ENCODE measurements around the gene WDR93. TPM values are rescaled to one million over a fixed set of nuclear protein-coding genes. Genes with fewer than 3 reads are reported as not detected.

WDR93 gene
- polyA plus RNA-seq, 3 donors: not detected

- H3K9ac ChIP-seq (ENCODE audit: insufficient read depth, low read length, poor library complexity, severe bottlenecking): no peak overlapping the region
- H3K9me3 ChIP-seq (replicated peaks in 1 of 2; ENCODE audit: control insufficient read depth in 1 of 2, insufficient read depth in 1 of 2, low read length in 2 of 2): no peaks in the 10 kb centered on the region
- no peak overlapping the region for H3K4me3 Mint-ChIP-seq
- H3K27ac Mint-ChIP-seq: no peak overlapping the region
- H3K27ac ChIP-seq (ENCODE audit: low read depth in 1 of 2, low read length in 2 of 2): no peak overlapping the region
- intact Hi-C loops (cut with micrococcal nuclease): no loop called here
- H3K4me2 ChIP-seq (replicated peaks; ENCODE audit: extremely low read depth, low read length, poor library complexity, severe bottlenecking): no peak overlapping the region
- peaks cover 1 to 14% (median 14%) of the 10 kb centered on the region in 3 donors for H3K27me3 Mint-ChIP-seq (ENCODE audit: low read depth in 3 of 3)
- no peaks in the 10 kb centered on the region for H3K27me3 ChIP-seq (ENCODE audit: control insufficient read depth in 2 of 2, insufficient read depth in 2 of 2, low read length in 2 of 2)
- H3K9me3 Mint-ChIP-seq: peaks cover 0 to 2% (median 0%) of the 10 kb centered on the region in 7 donors
- H2AFZ ChIP-seq (ENCODE audit: insufficient read depth, low read depth, low read length, poor library complexity, severe bottlenecking): no peak overlapping the region
- no peaks in the 10 kb centered on the region for H4K20me1 ChIP-seq (ENCODE audit: insufficient read depth, low read length)
- H3K79me2 ChIP-seq (ENCODE audit: insufficient read depth, low read length): no peaks in the 10 kb centered on the region
- DNase-seq: no peak
- no peaks in the 10 kb centered on the region for H3K36me3 ChIP-seq (replicated peaks in 1 of 2; ENCODE audit: control insufficient read depth in 1 of 2, insufficient read depth in 2 of 2, low read length in 2 of 2)
- H3K4me3 ChIP-seq (replicated peaks in 1 of 3; ENCODE audit: low read depth in 2 of 3, low read length in 3 of 3): no peak overlapping the region
- no peak for TF ChIP-seq CTCF (IDR thresholded peaks at IDR 0.05)
- no peaks in the 10 kb centered on the region for H3K36me3 Mint-ChIP-seq
- no CpG with 5 or more reads among the region's 1 CpG for WGBS (ENCODE audit: insufficient coverage)
- H3K4me1 Mint-ChIP-seq: peaks cover 6% of the 10 kb centered on the region
- peaks cover 6 to 8% of the 10 kb centered on the region in 2 donors for H3K4me1 ChIP-seq (ENCODE audit: control insufficient read depth in 1 of 2, insufficient read depth in 2 of 2, low read length in 2 of 2)
These were observed 4.6 kb downstream of the WDR93 start for GRCh38 chr15:89695198-89695597.

DNA sequence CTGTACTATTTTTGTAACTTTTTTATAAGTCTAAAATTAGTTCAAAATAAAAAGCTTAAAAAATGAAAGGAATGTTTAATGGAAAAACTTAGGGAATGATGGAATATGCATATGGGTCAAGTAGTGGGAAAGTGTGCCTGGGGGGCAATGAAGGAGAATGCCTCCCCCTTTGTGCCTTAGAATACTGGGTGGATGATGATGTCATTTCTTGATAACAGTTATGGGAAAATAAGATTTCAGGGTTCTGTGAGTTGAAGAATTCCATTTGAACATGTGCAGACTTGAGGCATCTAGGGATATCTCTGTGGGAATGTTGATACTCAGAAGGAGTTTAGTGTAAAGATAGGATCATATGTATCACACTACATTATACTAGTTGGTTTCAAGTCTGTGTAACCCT lies 13.8 kb downstream of the WDR93 start:
- no peak overlapping the region for H3K27ac ChIP-seq (ENCODE audit: low read depth in 1 of 2, low read length in 2 of 2)
- no peaks in the 10 kb centered on the region for H3K9me3 ChIP-seq (replicated peaks in 1 of 2; ENCODE audit: control insufficient read depth in 1 of 2, insufficient read depth in 1 of 2, low read length in 2 of 2)
- TF ChIP-seq CTCF (IDR thresholded peaks at IDR 0.05): no peak
- H3K4me2 ChIP-seq (replicated peaks; ENCODE audit: extremely low read depth, low read length, poor library complexity, severe bottlenecking): no peak overlapping the region
- H3K36me3 ChIP-seq (replicated peaks in 1 of 2; ENCODE audit: control insufficient read depth in 1 of 2, insufficient read depth in 2 of 2, low read length in 2 of 2): no peaks in the 10 kb centered on the region
- no peak overlapping the region for H3K9ac ChIP-seq (ENCODE audit: insufficient read depth, low read length, poor library complexity, severe bottlenecking)
- H3K27me3 ChIP-seq (ENCODE audit: control insufficient read depth in 2 of 2, insufficient read depth in 2 of 2, low read length in 2 of 2): no peaks in the 10 kb centered on the region
- H3K4me3 ChIP-seq (replicated peaks in 1 of 3; ENCODE audit: low read depth in 2 of 3, low read length in 3 of 3): no peak overlapping the region
- H2AFZ ChIP-seq (ENCODE audit: insufficient read depth, low read depth, low read length, poor library complexity, severe bottlenecking): no peak overlapping the region
- Mint-ChIP-seq H3K36me3 (no peaks in the 10 kb centered on the region), H3K27ac (no peak overlapping the region), H3K9me3 (no peaks in the 10 kb centered on the region), H3K4me1 (no peaks in the 10 kb centered on the region), H3K27me3 (ENCODE audit: low read depth in 3 of 3) (peaks cover 1 to 9% (median 6%) of the 10 kb centered on the region in 3 donors), H3K4me3 (peak overlapping the region in 1 of 2 donors; percentile 23)
- H3K4me1 ChIP-seq (ENCODE audit: control insufficient read depth in 1 of 2, insufficient read depth in 2 of 2, low read length in 2 of 2): no peaks in the 10 kb centered on the region
- no peaks in the 10 kb centered on the region for H3K79me2 ChIP-seq (ENCODE audit: insufficient read depth, low read length)
- intact Hi-C loops (cut with micrococcal nuclease): no loop called here
- H4K20me1 ChIP-seq (ENCODE audit: insufficient read depth, low read length): no peaks in the 10 kb centered on the region
- DNase-seq: no peak

All from CD14-positive monocyte (primary cell).